Measurements from ENCODE around the gene PGBD2.
"Not testable (repeated sequence)": the region's sequence is repeated elsewhere in the genome, so short reads cannot be mapped to it uniquely, and the experiment has no call there.

The PGBD2 gene

GRCh38 chr1:248873409-248873992 lies 32.5 kb upstream of the PGBD2 start:
- no peak for TF ChIP-seq CTCF (IDR thresholded peaks at IDR 0.05; ENCODE audit: control extremely low read depth, extremely low read depth, low read depth, missing control alignments)
- ChIA-PET POLR2A (interaction anchor here (0.8 to 2.7 kb wide), 4 partner anchors 14 to 47 kb away, joined by 4 to 9 read pairs (median 6); partner anchors contain the start of genes SH3BP5L, ZNF672 and ZNF692), CTCF (interaction anchor here (0.7 to 1.9 kb wide), 7 partner anchors 12 to 47 kb away, joined by 3 to 10 read pairs (median 5); partner anchors contain the start of genes SH3BP5L and ZNF692)
- peak; percentile 84 for DNase-seq (ENCODE audit: extremely low spot score)

- TF ChIP-seq CTCF (IDR thresholded peaks at IDR 0.05; ENCODE audit: control extremely low read depth, extremely low read depth, low read depth, missing control alignments), result no peak
- ChIA-PET POLR2A (interaction anchor here (1.0 to 2.7 kb wide), 3 partner anchors 15 to 48 kb away, joined by 4 to 9 read pairs (median 8); partner anchors contain the start of genes SH3BP5L, ZNF672 and ZNF692), CTCF (interaction anchor here (1.3 to 1.9 kb wide), 6 partner anchors 12 to 48 kb away, joined by 3 to 10 read pairs (median 6); partner anchors contain the start of genes SH3BP5L and ZNF692)
- DNase-seq (ENCODE audit: extremely low spot score), result peak; percentile 60
These were observed 32.0 kb upstream of the PGBD2 start for GRCh38 chr1:248873993-248874533.

GRCh38 chr1:248881261-248881660 lies 24.8 kb upstream of the PGBD2 start:
- CTCF ChIA-PET, result interaction anchor here (1.3 kb wide), 1 partner anchor 18 kb away, joined by 3 read pairs; no protein-coding TSS in a partner anchor

GRCh38 chr1:248882427-248882826 lies 23.6 kb upstream of the PGBD2 start:
- CTCF ChIA-PET, POLR2A ChIA-PET: not testable (repeated sequence)

More at GRCh38 chr1:248881261-248881660, 24.8 kb upstream of the PGBD2 start:
- TF ChIP-seq CTCF (IDR thresholded peaks at IDR 0.05; ENCODE audit: control extremely low read depth, extremely low read depth, low read depth, missing control alignments), result no peak
- POLR2A ChIA-PET, result no interaction called here
- no peak for DNase-seq (ENCODE audit: extremely low spot score)

GRCh38 chr1:248884632-248885295 lies 21.3 kb upstream of the PGBD2 start:
- CTCF ChIA-PET, result interaction anchor here (0.8 to 1.5 kb wide), 4 partner anchors 19 to 27 kb away, joined by 3 to 4 read pairs (median 3); partner anchors contain the start of gene PGBD2
- DNase-seq (ENCODE audit: extremely low spot score), result no peak
- POLR2A ChIA-PET, result no interaction called here
- TF ChIP-seq CTCF (IDR thresholded peaks at IDR 0.05; ENCODE audit: control extremely low read depth, extremely low read depth, low read depth, missing control alignments), result no peak

More at GRCh38 chr1:248882427-248882826, 23.6 kb upstream of the PGBD2 start:
- DNase-seq (ENCODE audit: extremely low spot score), result not testable (repeated sequence)

- POLR2A ChIA-PET, result no interaction called here
- CTCF ChIA-PET, result interaction anchor here (0.8 to 1.5 kb wide), 4 partner anchors 18 to 28 kb away, joined by 3 to 4 read pairs (median 3); partner anchors contain the start of gene PGBD2
These were observed 20.4 kb upstream of the PGBD2 start for GRCh38 chr1:248885646-248886045.

More at GRCh38 chr1:248885646-248886045, 20.4 kb upstream of the PGBD2 start:
- TF ChIP-seq CTCF (IDR thresholded peaks at IDR 0.05; ENCODE audit: control extremely low read depth, extremely low read depth, low read depth, missing control alignments), result no peak
- no peak for DNase-seq (ENCODE audit: extremely low spot score)

Data from GM10248 (cell line).